Measurements from ENCODE around the gene FGFRL1.

Gene FGFRL1

GRCh38 chr4:986428-986878, 25.0 kb upstream of the FGFRL1 start:
- H3K36me3 Mint-ChIP-seq: no peaks in the 10 kb centered on the region
- H3K4me1 Mint-ChIP-seq (ENCODE audit: low read depth): peaks cover 25% of the 10 kb centered on the region
- H3K9me3 Mint-ChIP-seq (ENCODE audit: low read depth): no peaks in the 10 kb centered on the region
- H3K27me3 Mint-ChIP-seq: no peaks in the 10 kb centered on the region
- peak overlapping the region; percentile 89 for H3K4me3 Mint-ChIP-seq
- H3K27ac Mint-ChIP-seq: peak overlapping the region; percentile 90

GRCh38 chr4:986879-987623, 24.4 kb upstream of the FGFRL1 start, which contains the start of gene IDUA:
TSS of gene IDUA (plus strand) at chr4:987044. CDS start at chr4:987085, 41 bp downstream.
- no peaks in the 10 kb centered on the region for H3K9me3 Mint-ChIP-seq (ENCODE audit: low read depth)
- H3K36me3 Mint-ChIP-seq: no peaks in the 10 kb centered on the region
- peak within 1 kb of the TSS; percentile 90 for H3K27ac Mint-ChIP-seq
- H3K4me1 Mint-ChIP-seq (ENCODE audit: low read depth): peaks cover 25% of the 10 kb centered on the region
- H3K27me3 Mint-ChIP-seq: no peaks in the 10 kb centered on the region
- H3K4me3 Mint-ChIP-seq: peak within 1 kb of the TSS; percentile 89

GRCh38 chr4:987624-988513, 23.6 kb upstream of the FGFRL1 start:
- Mint-ChIP-seq H3K36me3 (no peaks in the 10 kb centered on the region), H3K4me1 (ENCODE audit: low read depth) (peaks cover 25% of the 10 kb centered on the region), H3K27me3 (no peaks in the 10 kb centered on the region), H3K9me3 (ENCODE audit: low read depth) (no peaks in the 10 kb centered on the region), H3K4me3 (peak overlapping the region; percentile 82), H3K27ac (no peak overlapping the region)

GRCh38 chr4:988726-989721, 22.4 kb upstream of the FGFRL1 start:
- Mint-ChIP-seq H3K9me3 (ENCODE audit: low read depth) (no peaks in the 10 kb centered on the region), H3K27me3 (no peaks in the 10 kb centered on the region), H3K4me3 (peak overlapping the region; percentile 10), H3K27ac (no peak overlapping the region), H3K36me3 (no peaks in the 10 kb centered on the region), H3K4me1 (ENCODE audit: low read depth) (peaks cover 25% of the 10 kb centered on the region)

DNA sequence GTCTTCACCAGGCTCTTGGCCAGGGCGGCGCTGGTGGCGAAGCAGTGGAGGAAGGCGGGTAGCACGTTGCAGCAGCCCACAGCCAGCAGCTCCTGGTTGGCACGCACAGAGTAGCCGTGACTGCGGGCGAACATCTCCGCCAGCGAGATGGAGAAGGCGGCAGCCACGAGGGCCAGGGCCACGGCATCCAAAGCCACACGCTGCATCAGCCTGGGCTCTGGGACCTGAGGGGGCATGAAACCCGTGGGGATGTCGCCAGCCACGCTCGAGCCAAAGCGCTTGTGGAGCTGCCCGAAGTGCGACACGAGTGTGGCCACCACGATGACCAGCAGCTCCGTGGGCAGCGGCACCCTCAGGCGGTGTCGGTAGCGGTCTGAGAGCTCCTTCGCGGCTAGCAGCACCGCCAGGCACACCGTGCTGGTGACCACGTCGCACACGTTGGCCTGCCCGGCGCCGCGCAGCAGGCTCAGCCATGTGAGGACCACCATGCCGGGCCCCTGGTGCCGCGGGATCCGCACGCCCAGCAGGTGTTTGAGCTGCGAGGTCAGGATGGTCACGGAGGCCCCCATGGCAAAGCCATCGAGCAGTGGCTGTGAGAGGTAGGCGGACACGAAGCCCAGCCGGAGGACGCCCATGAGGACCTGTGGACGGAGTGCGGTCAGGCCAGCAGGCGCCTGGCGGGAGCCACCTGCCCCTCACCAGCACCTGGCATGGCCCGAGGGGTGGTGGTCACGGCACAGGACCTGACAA, 21.5 kb upstream of the FGFRL1 start:
- Mint-ChIP-seq H3K36me3 (no peaks in the 10 kb centered on the region), H3K27ac (no peak overlapping the region), H3K27me3 (no peaks in the 10 kb centered on the region), H3K9me3 (ENCODE audit: low read depth) (no peaks in the 10 kb centered on the region), H3K4me1 (ENCODE audit: low read depth) (peaks cover 19% of the 10 kb centered on the region), H3K4me3 (no peak overlapping the region)

DNA sequence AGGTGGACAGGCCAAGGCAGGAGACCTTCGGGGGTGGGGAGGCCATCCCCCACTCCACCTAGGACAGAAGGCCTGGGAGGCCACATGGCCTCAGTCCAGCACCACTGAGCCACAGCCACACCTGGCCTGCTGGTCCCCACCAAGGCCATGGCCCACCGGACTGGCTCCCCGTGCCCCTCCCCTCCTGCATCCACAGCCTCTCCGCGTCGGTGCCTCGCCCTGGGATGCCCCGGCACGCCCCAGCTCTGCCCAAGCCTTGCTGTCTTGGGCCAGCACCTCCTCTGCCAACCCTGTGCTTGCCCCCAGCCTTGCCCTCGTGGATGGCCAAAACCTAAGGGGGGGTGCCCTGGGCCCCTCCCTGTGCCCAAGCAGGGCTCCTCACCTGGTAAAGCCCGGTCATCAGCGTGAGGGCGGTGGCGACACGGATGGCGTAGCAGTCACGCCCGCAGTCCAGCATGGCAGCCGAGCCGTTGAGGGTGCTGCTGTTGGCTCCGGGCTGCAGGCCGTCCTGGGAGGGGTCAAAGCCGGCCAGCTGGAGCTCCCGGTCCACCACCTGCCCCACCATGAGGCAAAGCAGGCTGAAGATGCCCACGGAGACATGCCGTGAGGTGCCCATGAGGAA, 20.6 kb upstream of the FGFRL1 start:
- Mint-ChIP-seq H3K4me1 (ENCODE audit: low read depth) (peaks cover 10% of the 10 kb centered on the region), H3K36me3 (no peaks in the 10 kb centered on the region), H3K4me3 (no peak overlapping the region), H3K27ac (no peak overlapping the region), H3K9me3 (ENCODE audit: low read depth) (no peaks in the 10 kb centered on the region), H3K27me3 (no peaks in the 10 kb centered on the region)

- Mint-ChIP-seq H3K36me3 (no peaks in the 10 kb centered on the region), H3K9me3 (ENCODE audit: low read depth) (no peaks in the 10 kb centered on the region), H3K27ac (no peak overlapping the region), H3K4me1 (ENCODE audit: low read depth) (peaks cover 5% of the 10 kb centered on the region), H3K27me3 (no peaks in the 10 kb centered on the region), H3K4me3 (no peak overlapping the region)
Measured at GRCh38 chr4:991451-992296, 19.8 kb upstream of the FGFRL1 start.

GRCh38 chr4:992297-993110, 18.9 kb upstream of the FGFRL1 start:
- H3K9me3 Mint-ChIP-seq (ENCODE audit: low read depth): no peaks in the 10 kb centered on the region
- no peak overlapping the region for H3K4me3 Mint-ChIP-seq
- no peak overlapping the region for H3K27ac Mint-ChIP-seq
- H3K36me3 Mint-ChIP-seq: no peaks in the 10 kb centered on the region
- H3K4me1 Mint-ChIP-seq (ENCODE audit: low read depth): peaks cover 5% of the 10 kb centered on the region
- no peaks in the 10 kb centered on the region for H3K27me3 Mint-ChIP-seq

DNA sequence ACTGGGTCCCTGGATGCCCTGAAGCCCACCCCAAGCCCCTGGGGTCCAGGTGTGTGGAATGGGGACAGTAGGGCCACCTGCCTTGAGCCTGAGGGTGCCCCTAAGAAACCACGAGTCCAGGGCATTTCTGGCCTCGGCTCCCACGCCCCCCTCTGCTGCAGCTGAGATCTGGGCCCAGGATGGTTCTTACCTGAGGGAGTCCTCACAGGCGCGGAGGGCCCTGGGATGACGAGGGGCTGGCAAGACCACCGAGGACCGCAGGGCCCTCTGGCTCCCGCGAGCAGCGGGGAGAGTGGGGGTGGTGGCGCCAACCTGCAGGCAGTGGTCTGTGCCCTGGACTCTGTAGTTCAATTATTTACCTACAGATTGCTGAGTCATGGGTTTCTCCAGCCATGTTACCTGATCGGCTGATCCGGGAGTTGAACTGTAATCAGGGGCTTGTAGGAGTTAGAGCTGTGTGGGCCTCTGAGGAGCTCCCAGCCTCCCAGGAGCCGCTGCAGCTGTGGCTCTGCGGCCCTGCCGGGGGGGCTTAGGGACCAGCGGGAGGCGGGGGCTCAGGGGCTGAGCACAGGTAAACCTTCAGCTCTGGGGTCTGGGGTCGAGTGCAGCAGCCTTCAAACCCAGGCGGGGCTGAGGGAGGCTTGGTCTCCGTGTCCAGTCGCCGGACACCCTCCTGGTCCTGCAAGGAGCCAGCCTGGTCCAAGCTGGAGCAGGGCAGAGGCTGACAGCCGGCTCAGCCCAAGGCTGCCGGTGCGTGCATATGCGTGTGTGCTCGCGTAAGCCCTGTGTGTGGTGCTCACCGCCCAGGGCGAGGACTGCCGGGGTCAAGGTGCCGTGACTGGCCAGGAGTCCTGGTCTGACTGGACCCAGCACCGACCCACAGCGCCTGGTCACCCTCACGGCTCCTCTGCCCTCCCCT, 18.1 kb upstream of the FGFRL1 start, which contains the start of gene SLC26A1:
SLC26A1 (minus strand) TSS at position 294 of the 919 bp plus-strand sequence. CDS start 1,701 bp downstream, outside the sequence.
- Mint-ChIP-seq H3K9me3 (ENCODE audit: low read depth) (no peaks in the 10 kb centered on the region), H3K36me3 (no peaks in the 10 kb centered on the region), H3K4me1 (ENCODE audit: low read depth) (peaks cover 7% of the 10 kb centered on the region), H3K27me3 (peaks cover 1% of the 10 kb centered on the region), H3K4me3 (no peak within 1 kb of the TSS), H3K27ac (no peak within 1 kb of the TSS)

DNA sequence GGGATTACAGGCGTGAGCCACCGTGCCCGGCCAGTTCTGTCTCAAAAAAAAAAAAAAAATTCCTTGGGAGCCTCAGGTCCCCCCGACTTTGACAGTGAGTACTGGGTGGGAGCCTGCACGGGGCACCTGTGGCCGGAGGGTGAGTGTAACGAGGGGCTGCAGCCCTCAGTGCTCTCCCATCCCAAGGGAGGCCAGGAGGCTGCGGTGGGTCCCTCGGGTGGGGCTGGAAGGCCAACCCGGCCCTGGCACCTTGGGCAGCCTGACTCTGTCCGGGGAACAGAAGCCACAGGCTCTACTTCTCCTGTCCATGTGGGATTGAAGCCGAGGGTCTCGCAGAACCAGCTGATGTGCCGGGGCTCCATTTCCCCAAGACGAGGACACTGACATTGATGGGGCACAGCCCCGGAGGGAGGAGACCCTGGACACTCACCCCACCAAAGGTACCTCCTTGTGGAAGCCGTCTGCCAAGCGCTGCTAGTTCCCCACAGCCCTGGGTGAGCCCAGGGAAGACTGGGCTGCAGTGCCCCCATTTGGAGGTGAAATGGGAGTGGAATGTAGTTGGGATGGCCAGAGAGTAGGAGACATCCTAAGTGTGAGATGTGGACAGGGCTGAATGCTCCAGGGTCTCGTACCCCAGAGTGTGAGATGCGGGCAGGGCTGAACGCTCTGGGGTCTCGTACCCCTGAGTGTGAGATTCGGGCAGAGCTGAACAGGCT, 16.0 kb upstream of the FGFRL1 start:
- peaks cover 6% of the 10 kb centered on the region for H3K27me3 Mint-ChIP-seq
- no peak overlapping the region for H3K27ac Mint-ChIP-seq
- no peak overlapping the region for H3K4me3 Mint-ChIP-seq
- H3K36me3 Mint-ChIP-seq: no peaks in the 10 kb centered on the region
- no peaks in the 10 kb centered on the region for H3K9me3 Mint-ChIP-seq (ENCODE audit: low read depth)
- peaks cover 11% of the 10 kb centered on the region for H3K4me1 Mint-ChIP-seq (ENCODE audit: low read depth)
